ENCODE measurements around the gene TDG. TPM values are rescaled to one million over a fixed set of nuclear protein-coding genes. Genes with fewer than 3 reads are reported as not detected.

The TDG gene
- total and polyA plus RNA-seq, 2 donors (not counting 3 experiments of a cell fraction or from before 2014, with no cell fraction given), result 17.6 to 36.8 TPM

DNA sequence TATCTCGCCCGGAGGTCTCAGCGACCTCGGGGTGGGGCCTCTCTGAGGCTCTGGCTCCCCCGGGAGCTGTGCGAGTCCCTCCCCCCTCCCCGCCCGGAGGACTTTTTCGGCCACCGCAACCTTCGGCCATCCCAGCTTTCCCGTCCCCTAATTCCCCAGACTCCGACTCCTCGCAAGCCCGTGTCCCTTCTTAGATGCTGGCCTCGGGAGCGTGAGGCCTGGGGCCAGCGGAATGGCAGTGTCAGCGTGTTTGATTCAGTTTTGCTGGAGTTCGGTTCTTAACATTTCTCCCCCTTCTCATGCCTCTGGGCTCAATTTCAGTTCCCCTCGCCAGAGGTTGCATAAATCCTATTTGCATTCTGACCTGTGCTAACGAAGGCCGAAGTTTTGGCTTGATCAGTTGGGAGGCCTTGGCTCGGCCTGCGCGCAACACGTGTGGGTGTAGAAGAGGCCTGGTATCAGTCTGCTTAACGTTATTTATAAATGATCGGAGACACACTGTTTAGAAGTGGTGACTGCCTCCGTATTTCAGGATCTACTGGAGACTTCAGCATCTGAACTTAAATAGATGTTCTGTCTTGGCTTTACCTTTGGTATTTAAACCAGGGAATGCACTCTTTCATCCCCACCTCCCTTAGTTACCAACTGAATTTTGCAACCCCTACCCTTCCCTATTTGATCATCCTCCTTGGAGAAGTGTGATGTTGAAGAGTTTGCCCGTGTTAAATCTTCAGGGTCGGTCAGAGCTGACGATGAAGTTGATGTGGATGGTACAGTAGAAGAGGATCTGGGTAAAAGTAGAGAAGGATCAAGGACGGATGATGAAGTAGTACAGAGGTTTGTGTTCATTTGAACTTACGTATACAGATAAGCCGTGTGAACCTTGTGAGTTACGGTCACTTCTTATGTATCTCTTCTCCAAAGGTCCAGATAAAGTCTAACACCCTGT lies 34.6 kb upstream of the TDG start:
- peaks cover 35% of the 10 kb centered on the region for H3K4me1 ChIP-seq (ENCODE audit: control insufficient read depth, extremely low read depth, insufficient read depth, low read length)
- H3K27me3 ChIP-seq (ENCODE audit: control insufficient read depth in 2 of 2, insufficient read depth in 2 of 2, low read length in 2 of 2), result no peaks in the 10 kb centered on the region
- DNase-seq (ENCODE audit: low read depth, low spot score) (peak; percentile 40), FAIRE-seq (no peak)
- H3K9ac ChIP-seq (replicated peaks; ENCODE audit: extremely low read depth, insufficient read depth, low read length), result peak overlapping the region; percentile 90
- H2AFZ ChIP-seq (ENCODE audit: low read depth, low read length), result peak overlapping the region; percentile 3
- H3K79me2 ChIP-seq (ENCODE audit: control insufficient read depth, insufficient read depth, low read length), result peaks cover 56% of the 10 kb centered on the region
- peaks cover 16 to 20% of the 10 kb centered on the region in 2 experiments for H3K36me3 ChIP-seq (ENCODE audit: control insufficient read depth in 2 of 2, extremely low read depth in 1 of 2, insufficient read depth in 2 of 2, low read length in 2 of 2)
- peak overlapping the region; percentile 95 for H3K4me2 ChIP-seq (ENCODE audit: insufficient read depth, low read length)
- TF ChIP-seq, protein P1, sequence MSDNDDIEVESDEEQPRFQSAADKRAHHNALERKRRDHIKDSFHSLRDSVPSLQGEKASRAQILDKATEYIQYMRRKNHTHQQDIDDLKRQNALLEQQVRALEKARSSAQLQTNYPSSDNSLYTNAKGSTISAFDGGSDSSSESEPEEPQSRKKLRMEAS (IDR thresholded peaks at IDR 0.05; ENCODE audit: insufficient read depth, insufficient read length), result no peak
- no peak for TF ChIP-seq GATA2 (IDR thresholded peaks at IDR 0.05; ENCODE audit: insufficient read depth, insufficient read length, low read depth, low read length)
- no peak for TF ChIP-seq MYC (IDR thresholded peaks at IDR 0.05; ENCODE audit: low read depth, low read length)
- no peak for TF ChIP-seq JUN (IDR thresholded peaks at IDR 0.05; ENCODE audit: borderline replicate concordance, insufficient read depth, insufficient read length, low read depth)
- no peak for TF ChIP-seq EZH2 (IDR thresholded peaks at IDR 0.05; ENCODE audit: borderline replicate concordance, low read depth, low read length, severe bottlenecking)
- no peak for TF ChIP-seq FOS (IDR thresholded peaks at IDR 0.05; ENCODE audit: borderline replicate concordance, insufficient read depth, low read length)
- no peak for TF ChIP-seq POLR2A (IDR thresholded peaks at IDR 0.05; ENCODE audit: low read depth, low read length)
- no peak for TF ChIP-seq POLR2AphosphoS5 (IDR thresholded peaks at IDR 0.05; ENCODE audit: insufficient read depth, low read depth, low read length)
- TF ChIP-seq, protein P2, sequence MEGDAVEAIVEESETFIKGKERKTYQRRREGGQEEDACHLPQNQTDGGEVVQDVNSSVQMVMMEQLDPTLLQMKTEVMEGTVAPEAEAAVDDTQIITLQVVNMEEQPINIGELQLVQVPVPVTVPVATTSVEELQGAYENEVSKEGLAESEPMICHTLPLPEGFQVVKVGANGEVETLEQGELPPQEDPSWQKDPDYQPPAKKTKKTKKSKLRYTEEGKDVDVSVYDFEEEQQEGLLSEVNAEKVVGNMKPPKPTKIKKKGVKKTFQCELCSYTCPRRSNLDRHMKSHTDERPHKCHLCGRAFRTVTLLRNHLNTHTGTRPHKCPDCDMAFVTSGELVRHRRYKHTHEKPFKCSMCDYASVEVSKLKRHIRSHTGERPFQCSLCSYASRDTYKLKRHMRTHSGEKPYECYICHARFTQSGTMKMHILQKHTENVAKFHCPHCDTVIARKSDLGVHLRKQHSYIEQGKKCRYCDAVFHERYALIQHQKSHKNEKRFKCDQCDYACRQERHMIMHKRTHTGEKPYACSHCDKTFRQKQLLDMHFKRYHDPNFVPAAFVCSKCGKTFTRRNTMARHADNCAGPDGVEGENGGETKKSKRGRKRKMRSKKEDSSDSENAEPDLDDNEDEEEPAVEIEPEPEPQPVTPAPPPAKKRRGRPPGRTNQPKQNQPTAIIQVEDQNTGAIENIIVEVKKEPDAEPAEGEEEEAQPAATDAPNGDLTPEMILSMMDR (IDR thresholded peaks at IDR 0.05; ENCODE audit: extremely low read depth in 1 of 2, insufficient read depth in 1 of 2, low read depth in 1 of 2, low read length in 2 of 2), result no peak
- peaks cover 4% of the 10 kb centered on the region for H4K20me1 ChIP-seq (replicated peaks; ENCODE audit: control insufficient read depth, extremely low read depth, insufficient read depth, low read length)
- no peaks in the 10 kb centered on the region for H3K9me3 ChIP-seq (replicated peaks; ENCODE audit: control insufficient read depth, insufficient read depth, low read length)
- CTCF ChIA-PET, result interaction anchor here (1.3 to 1.9 kb wide), 3 partner anchors 47 to 160 kb away, joined by 4 to 8 read pairs (median 6); partner anchors contain the start of gene NT5DC3
- H3K27ac ChIP-seq (ENCODE audit: insufficient read depth, low read depth, low read length), result peak overlapping the region; percentile 73
- no peaks in the 10 kb centered on the region for H3K9me1 ChIP-seq (replicated peaks; ENCODE audit: control insufficient read depth, extremely low read depth, insufficient read depth, low read length)
- intact Hi-C loops (cut with micrococcal nuclease) (loop anchor here (1.0 kb wide), 4 partner anchors 26 to 90 kb away; partner anchors contain the start of genes NT5DC3 and TDG), dilution Hi-C loops (cut with MboI; ENCODE audit: extremely low pct_ligation_motif_present, low sequenced_read_pairs) (no loop called here)
- BruUV-seq (replicated peaks), result TSS peak; percentile 25
- POLR2A ChIA-PET, result interaction anchor here (0.6 to 2.1 kb wide), 3 partner anchors 9 to 1210 kb away, joined by 3 to 12 read pairs (median 7); partner anchors contain the start of gene TDG
- peak overlapping the region; percentile 86 to 98 (median 86) for H3K4me3 ChIP-seq (replicated peaks in 1 of 3; ENCODE audit: insufficient read depth in 1 of 3, low read depth in 1 of 3, low read length in 3 of 3)

Measured in endothelial cell of umbilical vein (primary cell).